GM12875 (cell line): Measurements from ENCODE around the gene MAST1.

ENCODE experiments used
- H3K4me3 ChIP-seq: one replicate; pipeline ENCODE4 v1.5.1; 2011; ENCODE audit warnings: low read depth, low read length, control low read depth
- CTCF ChIP-seq: IDR thresholded peaks from 2 replicates; pipeline ENCODE4 v1.5.1; 2011; ENCODE audit warnings: low read depth, mild to moderate bottlenecking, control low read depth, inconsistent platforms, low read length, moderate library complexity, borderline replicate concordance; ENCODE audit not compliant: insufficient read depth

Gene MAST1

GRCh38 chr19:12847159-12848139 is 9.1 kb downstream of the MAST1 start:
- H3K4me3 ChIP-seq = no peak overlapping the region
- TF ChIP-seq CTCF = peak; percentile 99

- TF ChIP-seq CTCF = no peak
These were observed 18.3 kb downstream of the MAST1 start for GRCh38 chr19:12856653-12857052.

GRCh38 chr19:12858041-12858928 is 20.0 kb downstream of the MAST1 start:
- no peak for TF ChIP-seq CTCF
- H3K4me3 ChIP-seq = no peak overlapping the region

More at GRCh38 chr19:12856653-12857052, 18.3 kb downstream of the MAST1 start:
- H3K4me3 ChIP-seq = no peak overlapping the region

- no peak for TF ChIP-seq CTCF
- H3K4me3 ChIP-seq = no peak overlapping the region
These were observed 21.2 kb downstream of the MAST1 start for GRCh38 chr19:12859546-12859945.

- TF ChIP-seq CTCF = no peak
- H3K4me3 ChIP-seq = no peak overlapping the region
These were observed 25.8 kb downstream of the MAST1 start for GRCh38 chr19:12864143-12864542.

GRCh38 chr19:12864721-12865715 is 26.7 kb downstream of the MAST1 start:
- no peak for TF ChIP-seq CTCF

More at GRCh38 chr19:12864721-12865715, 26.7 kb downstream of the MAST1 start:
- no peak overlapping the region for H3K4me3 ChIP-seq
